ENCODE measurements around the gene PRKCB. TPM values are rescaled to one million over a fixed set of nuclear protein-coding genes. Genes with fewer than 3 reads are reported as not detected.

Gene PRKCB
- total RNA-seq, 2 donors from 2014 or later: 2.9 to 28.6 TPM

DNA sequence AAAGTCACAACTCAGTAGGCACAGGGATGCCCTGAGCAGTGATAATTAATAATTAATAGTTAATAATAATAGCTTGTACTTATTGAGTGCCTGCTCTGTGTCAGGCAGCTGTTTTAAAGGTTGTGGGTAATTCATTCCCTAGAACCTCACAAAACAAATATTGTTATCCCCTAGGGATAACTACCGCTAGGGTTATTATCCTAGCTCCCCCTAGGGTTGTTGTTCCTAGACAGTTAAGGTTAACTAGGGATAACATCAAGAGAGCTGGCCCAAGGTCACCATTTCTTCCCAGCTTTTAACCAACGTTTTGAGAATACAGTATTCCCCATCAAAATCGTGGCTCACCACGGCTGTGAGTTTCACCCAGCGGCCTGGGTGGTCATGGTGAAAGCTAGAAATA is 180.1 kb downstream of the PRKCB start:
- intact Hi-C loops (cut with DNase I): no loop called here

DNA sequence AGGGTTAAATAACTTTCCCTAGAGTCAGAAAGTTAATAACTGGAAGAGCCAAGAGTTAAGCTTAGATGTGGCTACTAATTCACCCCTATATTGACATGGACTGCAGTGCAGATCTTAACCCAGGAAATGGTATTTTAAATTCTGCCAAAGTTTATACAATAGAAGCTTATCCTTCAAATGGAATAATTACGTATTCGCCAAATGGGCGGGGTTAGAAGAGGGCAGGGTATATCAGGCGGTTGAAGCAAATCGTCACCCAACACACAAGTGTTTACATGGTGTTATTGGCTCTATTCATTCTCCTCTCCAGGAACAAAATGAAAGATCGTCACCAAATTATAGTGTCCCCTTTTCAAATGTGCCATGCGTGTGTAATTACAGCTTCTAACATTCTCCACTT is 182.7 kb downstream of the PRKCB start:
- Histone ChIP-seq H3K4me1 (replicated peaks) (no peaks in the 10 kb centered on the region), H3K4me3 (no peak overlapping the region), H3K27ac (no peak overlapping the region), H3K36me3 (no peaks in the 10 kb centered on the region), H3K27me3 (replicated peaks; ENCODE audit: insufficient read depth) (no peaks in the 10 kb centered on the region), H3K9me3 (no peaks in the 10 kb centered on the region)
- intact Hi-C loops (cut with DNase I): no loop called here
- 76% methylated on average over 7 of the region's 7 CpGs for WGBS
- TF ChIP-seq, protein P1, sequence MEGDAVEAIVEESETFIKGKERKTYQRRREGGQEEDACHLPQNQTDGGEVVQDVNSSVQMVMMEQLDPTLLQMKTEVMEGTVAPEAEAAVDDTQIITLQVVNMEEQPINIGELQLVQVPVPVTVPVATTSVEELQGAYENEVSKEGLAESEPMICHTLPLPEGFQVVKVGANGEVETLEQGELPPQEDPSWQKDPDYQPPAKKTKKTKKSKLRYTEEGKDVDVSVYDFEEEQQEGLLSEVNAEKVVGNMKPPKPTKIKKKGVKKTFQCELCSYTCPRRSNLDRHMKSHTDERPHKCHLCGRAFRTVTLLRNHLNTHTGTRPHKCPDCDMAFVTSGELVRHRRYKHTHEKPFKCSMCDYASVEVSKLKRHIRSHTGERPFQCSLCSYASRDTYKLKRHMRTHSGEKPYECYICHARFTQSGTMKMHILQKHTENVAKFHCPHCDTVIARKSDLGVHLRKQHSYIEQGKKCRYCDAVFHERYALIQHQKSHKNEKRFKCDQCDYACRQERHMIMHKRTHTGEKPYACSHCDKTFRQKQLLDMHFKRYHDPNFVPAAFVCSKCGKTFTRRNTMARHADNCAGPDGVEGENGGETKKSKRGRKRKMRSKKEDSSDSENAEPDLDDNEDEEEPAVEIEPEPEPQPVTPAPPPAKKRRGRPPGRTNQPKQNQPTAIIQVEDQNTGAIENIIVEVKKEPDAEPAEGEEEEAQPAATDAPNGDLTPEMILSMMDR (IDR thresholded peaks at IDR 0.05): no peak
- TF ChIP-seq POLR2AphosphoS5 (IDR thresholded peaks at IDR 0.05) (no peak), POLR2A (IDR thresholded peaks at IDR 0.05) (no peak)
- DNase-seq (ENCODE audit: low spot score): no peak

More for the DNA sequence above, 180.1 kb downstream of the PRKCB start:
- Histone ChIP-seq H3K27ac (no peak overlapping the region), H3K4me1 (replicated peaks) (no peaks in the 10 kb centered on the region), H3K36me3 (no peaks in the 10 kb centered on the region), H3K9me3 (no peaks in the 10 kb centered on the region), H3K4me3 (no peak overlapping the region), H3K27me3 (replicated peaks; ENCODE audit: insufficient read depth) (no peaks in the 10 kb centered on the region)
- TF ChIP-seq POLR2AphosphoS5 (IDR thresholded peaks at IDR 0.05): no peak
- TF ChIP-seq, protein P1 (IDR thresholded peaks at IDR 0.05): no peak
- TF ChIP-seq POLR2A (IDR thresholded peaks at IDR 0.05): no peak
- DNase-seq (ENCODE audit: low spot score): no peak
- WGBS: 70% methylated on average over 5 of the region's 5 CpGs

DNA sequence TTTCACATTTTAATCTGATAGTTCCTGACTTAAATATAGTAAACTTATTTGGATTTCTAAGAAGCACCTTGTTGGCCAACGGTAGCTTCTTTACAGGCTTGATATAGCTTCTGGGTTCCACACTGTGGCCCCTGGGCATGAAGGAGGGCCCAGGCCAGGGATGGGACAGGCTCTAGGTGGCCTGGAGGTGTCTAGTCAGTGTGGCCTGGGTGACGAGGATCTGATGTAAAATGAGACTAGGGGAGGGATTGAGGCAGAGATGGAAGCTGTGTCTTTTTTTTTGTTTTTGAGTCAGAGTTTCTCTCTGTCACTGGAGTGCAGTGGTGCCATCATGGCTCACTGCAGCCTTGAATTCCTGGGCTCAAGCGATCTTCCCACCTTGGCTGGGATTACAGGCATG is 187.0 kb downstream of the PRKCB start:
- Histone ChIP-seq H3K27ac (no peak overlapping the region), H3K9me3 (no peaks in the 10 kb centered on the region), H3K4me1 (replicated peaks) (no peaks in the 10 kb centered on the region), H3K27me3 (replicated peaks; ENCODE audit: insufficient read depth) (no peaks in the 10 kb centered on the region), H3K4me3 (no peak overlapping the region), H3K36me3 (no peaks in the 10 kb centered on the region)
- WGBS: 75% methylated on average over 3 of the region's 3 CpGs
- DNase-seq (ENCODE audit: low spot score): no peak
- TF ChIP-seq, protein P1 (IDR thresholded peaks at IDR 0.05): no peak
- TF ChIP-seq POLR2AphosphoS5 (IDR thresholded peaks at IDR 0.05): no peak
- no peak for TF ChIP-seq POLR2A (IDR thresholded peaks at IDR 0.05)
- intact Hi-C loops (cut with DNase I): no loop called here

DNA sequence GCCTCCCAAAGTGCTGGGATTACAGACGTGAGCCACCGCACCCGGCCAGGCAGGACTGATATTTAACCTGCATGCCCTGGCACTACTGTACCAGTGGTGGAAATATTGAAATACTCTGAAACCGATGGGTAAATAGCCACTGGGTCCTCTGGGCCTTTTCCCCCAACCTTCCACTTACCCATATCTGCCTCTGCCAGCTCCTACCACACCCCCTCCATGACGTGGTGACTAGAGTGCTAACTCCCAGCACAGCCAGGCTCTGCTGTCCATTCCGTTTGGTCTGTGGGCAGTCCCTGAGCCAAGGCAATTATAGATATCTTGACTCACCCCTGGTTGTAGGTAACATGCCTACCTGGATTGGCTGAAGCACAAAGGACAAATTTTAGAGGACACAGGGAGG is 187.8 kb downstream of the PRKCB start:
- intact Hi-C loops (cut with DNase I): no loop called here
- 81% methylated on average over 6 of the region's 6 CpGs for WGBS
- Histone ChIP-seq H3K27ac (no peak overlapping the region), H3K36me3 (no peaks in the 10 kb centered on the region), H3K4me3 (no peak overlapping the region), H3K4me1 (replicated peaks) (no peaks in the 10 kb centered on the region), H3K9me3 (no peaks in the 10 kb centered on the region), H3K27me3 (replicated peaks; ENCODE audit: insufficient read depth) (no peaks in the 10 kb centered on the region)
- TF ChIP-seq POLR2AphosphoS5 (IDR thresholded peaks at IDR 0.05): no peak
- TF ChIP-seq, protein P1 (IDR thresholded peaks at IDR 0.05): no peak
- TF ChIP-seq POLR2A (IDR thresholded peaks at IDR 0.05): no peak
- DNase-seq (ENCODE audit: low spot score): no peak

DNA sequence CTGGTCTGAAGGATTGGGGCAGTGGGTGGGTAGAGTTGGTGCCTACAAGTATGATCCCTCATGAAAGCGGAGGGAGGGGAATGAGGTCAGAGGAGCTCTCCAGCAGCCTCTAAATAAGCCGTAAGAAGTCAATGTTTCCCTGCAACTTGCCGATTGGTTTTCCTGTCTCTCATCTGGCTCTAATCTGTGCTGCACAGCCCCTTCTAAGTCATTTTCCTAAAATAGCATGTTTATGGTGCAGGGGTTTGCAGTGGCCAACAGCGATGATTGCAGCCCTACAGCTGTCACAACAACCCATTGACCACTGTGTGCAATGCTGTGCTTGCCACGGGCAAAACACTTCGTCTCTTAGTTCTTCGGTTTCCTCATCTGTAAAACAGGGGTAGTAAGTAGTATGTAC is 189.2 kb downstream of the PRKCB start:
- no peaks in the 10 kb centered on the region for H3K27me3 ChIP-seq (replicated peaks; ENCODE audit: insufficient read depth)
- H3K9me3 ChIP-seq: no peaks in the 10 kb centered on the region
- H3K36me3 ChIP-seq: no peaks in the 10 kb centered on the region
- no peaks in the 10 kb centered on the region for H3K4me1 ChIP-seq (replicated peaks)
- WGBS: 87% methylated on average over 7 of the region's 7 CpGs
- intact Hi-C loops (cut with DNase I): no loop called here
- TF ChIP-seq POLR2A (IDR thresholded peaks at IDR 0.05) (no peak), POLR2AphosphoS5 (IDR thresholded peaks at IDR 0.05) (no peak)
- TF ChIP-seq, protein P1 (IDR thresholded peaks at IDR 0.05): no peak
- no peak for DNase-seq (ENCODE audit: low spot score)
- no peak overlapping the region for H3K27ac ChIP-seq
- H3K4me3 ChIP-seq: no peak overlapping the region
